ENCODE results near the gene NDC80.
"Not testable (repeated sequence)": the region's sequence is repeated elsewhere in the genome, so short reads cannot be mapped to it uniquely, and the experiment has no call there.

GRCh38 chr18:2541925-2542563, 29.3 kb upstream of the NDC80 start:
- TF ChIP-seq CTCF (IDR thresholded peaks at IDR 0.05): peak; percentile 62
- not testable (repeated sequence) for TF ChIP-seq POLR2AphosphoS5 (IDR thresholded peaks at IDR 0.05; ENCODE audit: low read depth, low read length); REST (IDR thresholded peaks at IDR 0.05; ENCODE audit: insufficient read depth in 1 of 2, low read depth in 2 of 2, low read length in 1 of 2); SIN3A (IDR thresholded peaks at IDR 0.05; ENCODE audit: borderline replicate concordance, insufficient read depth, low read depth, low read length)

Data from Panc1 (cell line).